GM12892 (cell line): ENCODE measurements around the gene MAP2K2.

Experiments used
- DNase-seq: peaks from one replicate; pipeline ENCODE4 v3.0.0; 2011; ENCODE audit not compliant: insufficient read length
- FAIRE-seq: peaks from 2 replicates; lab custom pipeline; 2011; peaks lifted over from hg19 to GRCh38; lab: Jason Lieb, UNC
- POLR2A ChIP-seq: IDR thresholded peaks from 2 replicates; pipeline ENCODE4 v1.6.1; 2011; ENCODE audit warnings: low read depth, low read length, control low read depth
- POLR2AphosphoS5 ChIP-seq: IDR thresholded peaks from 2 replicates; pipeline ENCODE4 v1.6.1; 2011; ENCODE audit warnings: low read depth, low read length, control low read depth
- TAF1 ChIP-seq: IDR thresholded peaks from 2 replicates; pipeline ENCODE4 v1.6.1; 2011; ENCODE audit warnings: low read depth, mild to moderate bottlenecking, control low read depth, low read length, borderline replicate concordance

MAP2K2 gene

DNA sequence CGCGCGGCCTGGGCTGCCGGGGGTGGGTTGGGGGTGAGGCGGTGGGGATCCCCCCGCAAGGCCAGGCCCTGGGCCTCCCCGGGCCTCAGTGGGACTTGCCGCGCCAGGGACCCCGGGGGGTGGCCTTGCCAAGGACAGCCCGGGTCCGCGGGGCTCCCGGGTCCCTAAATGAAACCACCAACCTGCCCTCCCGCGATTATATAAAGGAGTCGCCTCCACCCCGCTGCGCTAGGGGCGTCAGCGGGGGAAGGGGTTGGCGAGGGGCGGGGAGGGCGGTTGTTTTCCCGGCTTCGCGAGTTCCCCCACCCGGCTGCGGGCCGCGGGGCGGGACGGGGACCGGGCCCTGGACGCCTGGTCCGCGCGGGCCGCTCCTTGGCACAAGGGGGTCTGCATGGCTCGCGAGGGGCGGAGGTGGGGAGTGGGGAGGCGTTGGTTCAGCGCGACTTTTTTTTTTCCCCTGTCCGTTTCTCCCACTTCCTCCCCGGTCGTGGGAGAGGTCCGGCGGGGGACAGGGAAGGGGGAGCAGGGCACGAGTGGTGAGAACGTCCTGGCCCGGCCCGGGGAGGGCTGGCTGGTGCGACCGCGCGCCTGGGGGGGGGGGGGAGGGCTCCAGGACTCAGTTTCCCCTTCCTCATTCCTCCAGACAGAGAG lies 56.4 kb downstream of the MAP2K2 start:
- DNase-seq (no peak), FAIRE-seq (peak; percentile 70)
- TF ChIP-seq POLR2A (no peak), POLR2AphosphoS5 (no peak), TAF1 (no peak)

DNA sequence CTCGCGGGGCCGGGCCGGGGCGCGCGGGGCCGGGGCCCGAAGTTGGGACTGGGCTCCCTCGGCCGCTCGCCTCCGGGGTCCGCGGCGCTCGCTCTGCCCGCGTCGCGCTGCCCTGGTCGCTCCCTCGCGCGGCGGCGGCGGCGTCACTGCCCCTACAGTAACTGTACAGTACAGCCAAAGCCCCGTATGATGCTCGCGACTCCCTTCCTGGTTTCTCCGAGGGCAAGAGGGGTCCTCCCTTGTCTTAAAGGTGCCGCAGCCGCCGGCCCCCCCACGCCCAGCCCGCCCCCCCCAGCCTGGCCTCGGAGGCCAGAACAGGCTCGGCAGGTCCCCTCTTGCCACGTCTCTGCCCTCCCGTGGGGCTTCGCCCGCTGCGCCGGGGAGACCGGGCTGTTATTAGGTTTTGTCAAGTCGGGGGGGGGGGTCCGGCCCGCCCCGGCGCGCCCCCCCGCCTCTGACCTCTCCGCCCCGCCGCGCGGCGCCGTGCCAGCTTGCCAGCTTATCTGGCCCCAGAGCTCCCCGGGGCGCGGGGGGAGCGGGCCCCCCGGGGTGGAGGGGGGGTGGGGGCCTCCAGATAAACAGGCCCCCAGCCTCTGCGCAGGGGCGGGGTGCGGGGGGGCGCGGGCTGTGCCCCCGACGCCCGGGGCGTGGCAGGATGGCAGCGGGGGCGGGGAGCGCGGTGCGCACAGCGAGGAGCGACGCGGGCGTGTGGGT lies 57.1 kb downstream of the MAP2K2 start, which contains the start of gene ZBTB7A:
TSS of gene ZBTB7A (minus strand) at position 218 of the 714 bp plus-strand sequence. CDS start 11,667 bp downstream, outside the sequence.
- DNase-seq (no peak), FAIRE-seq (peak; percentile 36)
- peak; percentile 59; the same call in 1 of the 2 replicates for TF ChIP-seq POLR2A
- no peak for TF ChIP-seq TAF1
- TF ChIP-seq POLR2AphosphoS5, result no peak

DNA sequence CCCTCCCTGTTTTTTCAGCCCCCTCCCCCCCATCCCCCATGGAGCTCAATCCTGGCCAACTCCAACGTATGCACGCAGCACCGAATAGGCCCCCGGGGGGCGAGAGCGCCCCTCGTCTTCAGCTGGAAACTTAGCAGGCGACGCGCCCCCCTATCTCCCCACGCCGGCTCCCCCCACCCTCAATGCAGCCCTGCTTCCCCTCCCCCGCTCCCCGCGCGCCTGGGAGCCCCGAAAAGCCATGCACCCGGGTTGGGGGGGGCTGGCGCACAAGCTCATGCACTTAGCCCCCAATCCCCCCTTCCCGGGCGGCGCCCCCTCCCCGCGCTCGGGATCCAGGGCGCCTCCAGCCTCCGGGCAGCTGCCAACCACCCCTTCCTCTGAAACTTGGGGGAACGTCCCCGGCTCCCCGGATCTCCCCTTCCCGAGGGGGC lies 57.7 kb downstream of the MAP2K2 start:
- FAIRE-seq (no peak), DNase-seq (no peak)
- no peak for TF ChIP-seq POLR2AphosphoS5
- no peak for TF ChIP-seq POLR2A
- TF ChIP-seq TAF1, result no peak

DNA sequence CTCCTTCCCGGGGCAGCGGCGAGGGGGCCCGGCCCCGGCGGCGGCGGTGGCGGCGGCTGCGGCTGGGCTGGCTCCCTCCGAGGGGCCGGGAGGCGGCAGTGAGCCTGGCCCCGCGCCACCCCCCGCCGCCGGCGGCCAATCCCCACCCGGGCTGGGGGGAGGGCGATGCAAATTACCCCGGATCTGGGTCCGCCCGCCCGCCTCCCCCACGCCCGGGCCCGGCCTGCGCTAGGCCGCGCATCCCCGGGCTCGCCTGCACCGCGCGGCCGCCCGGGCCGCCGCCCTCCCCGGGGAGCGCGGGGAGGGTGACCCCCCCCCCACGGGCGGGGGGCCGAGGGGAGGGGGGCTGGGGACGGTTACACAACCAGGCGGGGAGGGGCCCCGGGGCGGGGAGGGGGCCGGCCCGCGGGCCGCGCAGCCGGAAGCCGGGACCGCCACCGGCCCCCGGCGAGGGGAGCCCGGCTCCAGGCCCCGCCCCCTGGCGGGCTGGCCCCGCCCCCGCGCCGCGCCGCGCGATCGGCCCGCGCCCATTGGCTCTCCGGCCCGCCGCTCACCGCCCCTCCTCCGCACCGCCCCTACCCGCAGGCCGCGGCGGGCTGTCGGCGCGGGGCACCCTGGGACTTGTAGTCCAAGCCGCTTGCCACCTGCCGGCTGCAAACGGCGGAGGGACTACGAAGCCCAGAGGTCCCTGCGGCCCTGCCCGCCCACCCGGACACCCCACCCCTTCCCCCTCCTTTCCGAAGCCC lies 58.3 kb downstream of the MAP2K2 start:
- no peak for TF ChIP-seq POLR2AphosphoS5
- 0 out of 2 replicates have a peak, but pooled peaks have one; percentile 15 for TF ChIP-seq TAF1
- peak; percentile 47; the same call in 1 of the 2 replicates for TF ChIP-seq POLR2A
- peak; percentile 100 for FAIRE-seq
- peak; percentile 99 for DNase-seq

DNA sequence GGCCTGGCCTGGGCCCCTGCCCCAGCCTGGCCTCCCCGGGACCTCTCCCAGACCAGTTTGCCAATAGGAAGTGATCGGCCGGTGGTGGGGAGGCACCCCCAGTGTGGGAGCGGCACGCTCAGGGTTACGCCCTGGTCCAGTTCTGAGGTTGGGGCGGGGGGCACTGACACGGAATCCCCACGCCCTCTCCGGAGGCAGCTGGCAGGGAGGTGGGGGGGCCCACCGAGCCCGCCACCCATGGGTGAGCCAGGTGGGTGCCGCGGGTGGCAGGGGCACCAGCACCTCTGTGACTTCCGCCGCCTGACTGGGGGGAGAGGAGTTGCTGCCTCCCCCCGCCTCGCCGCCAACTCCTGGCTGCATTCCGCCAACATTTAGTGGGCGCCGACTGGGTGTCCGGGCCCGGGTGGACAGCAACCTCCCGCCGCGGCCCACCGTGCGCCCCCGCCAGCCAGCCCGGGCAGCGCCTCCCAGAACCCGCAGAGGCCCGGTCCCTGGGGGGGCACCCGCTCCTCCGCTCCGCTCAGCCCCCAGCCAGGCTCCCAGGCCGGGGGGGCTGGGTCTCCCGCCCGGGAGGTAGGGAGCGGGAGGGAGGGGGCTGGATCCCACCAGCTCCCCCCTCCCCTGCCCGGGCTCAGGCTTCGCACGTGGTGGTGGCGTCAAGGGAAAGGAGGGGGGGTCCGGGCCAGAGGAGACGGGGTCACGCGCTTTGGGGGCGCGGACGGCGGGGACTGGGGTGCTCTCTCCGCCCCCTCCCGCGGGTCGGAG lies 59.2 kb downstream of the MAP2K2 start:
- FAIRE-seq (peak; percentile 81), DNase-seq (no peak)
- TF ChIP-seq POLR2A (no peak), POLR2AphosphoS5 (no peak), TAF1 (no peak)

DNA sequence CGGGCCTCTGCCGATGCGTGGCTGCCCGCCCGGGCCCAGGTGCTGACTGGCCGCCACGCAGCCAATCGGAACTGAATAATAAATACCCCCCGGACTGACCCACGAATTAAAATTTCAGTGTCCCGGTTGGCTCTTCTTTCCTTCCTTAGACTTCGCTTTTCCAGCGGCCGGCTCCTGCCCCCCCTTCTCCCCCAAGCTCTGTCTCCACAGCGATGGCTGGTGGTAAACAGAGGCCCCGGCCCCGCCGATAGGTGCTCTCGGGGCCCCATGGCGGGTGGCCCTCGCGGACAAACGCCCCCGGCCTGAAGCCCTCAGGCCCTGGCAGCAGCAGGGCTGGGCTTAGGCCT lies 59.8 kb downstream of the MAP2K2 start:
- TF ChIP-seq POLR2AphosphoS5 (no peak), POLR2A (no peak), TAF1 (no peak)
- DNase-seq, result no peak
- no peak for FAIRE-seq

DNA sequence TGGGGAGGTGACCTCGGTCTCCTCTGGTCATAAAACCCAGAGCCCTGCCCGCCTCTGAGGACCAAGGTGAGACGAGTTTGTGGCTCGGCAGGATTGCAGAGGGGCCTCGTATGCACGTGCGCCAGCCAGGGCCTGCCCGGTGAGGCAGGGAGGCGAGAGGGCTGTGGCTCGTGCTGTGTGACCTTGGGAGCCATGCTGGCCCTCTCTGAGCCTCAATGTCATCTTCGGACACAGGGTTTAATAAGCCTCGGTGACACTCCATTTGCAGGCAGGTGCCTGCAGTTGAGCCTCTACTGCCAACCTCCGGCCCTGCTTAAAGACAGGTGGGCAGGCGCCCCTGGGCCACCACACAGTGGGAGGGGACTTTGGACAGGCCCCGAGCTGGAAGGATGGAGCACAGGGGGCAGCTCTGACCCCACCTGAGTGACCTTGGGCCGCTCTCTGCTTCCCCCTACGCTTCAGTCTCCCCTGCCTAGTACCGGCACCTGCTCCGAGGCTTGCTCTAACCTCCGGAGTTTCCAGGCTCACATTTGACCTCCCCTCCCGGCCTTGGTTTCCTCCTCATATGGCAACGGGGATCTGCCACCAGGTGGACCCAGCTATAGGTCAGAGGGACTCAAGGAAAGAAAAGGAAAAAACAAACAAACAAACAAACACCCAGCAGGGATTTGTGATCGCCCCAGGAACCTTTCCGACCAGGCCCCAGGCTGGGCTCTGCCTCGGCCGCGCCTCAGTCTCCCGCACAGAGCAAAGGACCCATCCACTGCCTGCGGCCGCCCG lies 60.4 kb downstream of the MAP2K2 start:
- no peak for TF ChIP-seq POLR2AphosphoS5
- TF ChIP-seq POLR2A, result no peak
- TF ChIP-seq TAF1, result no peak
- FAIRE-seq, result peak; percentile 44
- DNase-seq, result no peak

DNA sequence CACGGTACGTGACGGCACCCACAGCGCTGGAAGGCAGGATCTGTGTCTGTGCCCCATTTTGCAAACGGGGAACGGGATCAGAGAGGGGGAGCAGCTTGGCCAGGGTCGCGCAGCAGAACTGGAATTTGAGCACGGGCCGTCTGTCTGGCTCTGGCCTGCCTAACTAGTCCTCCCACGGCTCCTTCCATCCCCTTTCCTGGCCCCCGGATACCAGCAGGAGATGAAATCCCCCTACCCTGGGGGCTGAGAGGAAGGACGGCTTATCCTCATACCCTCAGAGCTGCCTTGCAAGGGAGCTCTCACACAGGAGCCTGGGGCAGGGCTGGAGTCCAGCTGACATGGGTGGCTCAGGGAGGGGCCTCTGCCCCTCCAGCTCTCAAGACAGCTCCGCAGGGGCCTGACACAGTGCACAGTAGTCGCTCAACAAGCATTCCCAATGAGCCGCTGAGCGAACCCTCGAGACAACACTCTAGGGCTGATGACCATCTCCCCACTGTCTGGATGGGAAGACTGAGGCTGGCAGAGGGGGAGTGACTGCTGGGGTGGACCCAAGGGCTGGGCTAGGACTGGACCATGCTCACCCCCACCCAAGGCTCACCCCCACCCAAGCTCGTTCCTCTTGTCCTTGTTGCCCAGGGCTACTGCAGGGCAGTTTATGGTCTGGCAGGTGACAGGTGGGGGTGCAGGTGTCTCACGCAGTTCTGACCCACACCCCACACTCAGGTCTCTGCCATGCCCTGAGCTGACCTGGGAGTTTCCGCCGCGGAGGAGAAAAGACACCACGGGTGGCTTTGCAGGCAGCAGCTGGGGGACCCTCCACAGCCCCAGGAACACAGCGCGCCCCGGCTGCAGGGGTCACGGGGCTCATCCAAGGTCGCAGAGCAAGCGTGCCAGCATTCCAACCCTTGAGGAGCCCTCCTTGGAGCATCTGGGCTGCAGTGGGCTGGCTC lies 61.2 kb downstream of the MAP2K2 start:
- DNase-seq (no peak), FAIRE-seq (no peak)
- TF ChIP-seq POLR2AphosphoS5 (no peak; the same call in 1 of the 2 replicates), TAF1 (no peak), POLR2A (no peak; the same call in 1 of the 2 replicates)
